GM19468 (cell line): ENCODE data around the gene LRRC37B.
"Not testable (repeated sequence)": the region's sequence is repeated elsewhere in the genome, so short reads cannot be mapped to it uniquely, and the experiment has no call there.

Experiments used
- ATAC-seq: cut with Tn5 transposase; IDR thresholded peaks from one replicate; pipeline ENCODE4 v1.9.1; 2021; ENCODE audit warnings: mild to moderate bottlenecking, moderate library complexity, moderate number of reproducible peaks; ENCODE audit not compliant: unreplicated experiment; ENCODE audit errors: extremely low read depth

LRRC37B gene

GRCh38 chr17:32040246-32040645, 33.1 kb downstream of the LRRC37B start:
- not testable (repeated sequence) for ATAC-seq

DNA sequence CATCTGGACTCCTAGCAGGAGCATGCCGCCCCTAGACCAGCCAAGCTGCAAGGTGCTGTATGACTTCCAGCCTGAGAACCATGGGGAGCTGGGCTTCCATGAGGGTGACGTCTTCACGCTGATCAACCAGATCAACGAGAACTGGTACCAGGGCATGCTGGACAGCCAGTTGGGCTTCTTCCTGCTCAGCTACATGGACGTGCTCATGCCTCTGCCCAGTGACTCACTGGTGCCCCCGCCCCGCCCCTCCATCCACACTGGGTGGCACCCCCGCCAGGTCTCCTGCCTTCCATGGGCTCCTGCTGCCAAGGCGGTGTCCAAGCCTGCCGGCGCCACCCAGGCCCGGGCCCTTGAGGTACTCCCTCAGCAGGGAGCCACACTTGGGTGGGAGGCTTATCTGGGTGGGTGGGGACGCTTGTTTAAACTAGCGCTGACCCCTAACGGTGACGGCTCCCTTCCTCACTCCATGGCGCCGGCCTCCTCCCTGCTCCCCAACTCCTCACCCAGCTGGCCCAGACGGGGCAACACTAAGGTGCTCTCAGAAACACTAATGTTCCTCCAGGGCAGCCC, 34.2 kb downstream of the LRRC37B start:
- ATAC-seq, result not testable (repeated sequence)

GRCh38 chr17:32042266-32042665, 35.1 kb downstream of the LRRC37B start:
- not testable (repeated sequence) for ATAC-seq

- ATAC-seq, result not testable (repeated sequence)
Measured at GRCh38 chr17:32045611-32046010, 38.4 kb downstream of the LRRC37B start.

GRCh38 chr17:32047663-32048062, 40.5 kb downstream of the LRRC37B start:
- not testable (repeated sequence) for ATAC-seq

- ATAC-seq, result not testable (repeated sequence)
Measured at GRCh38 chr17:32054985-32055384, 47.8 kb downstream of the LRRC37B start.

GRCh38 chr17:32055425-32055824, 48.2 kb downstream of the LRRC37B start:
- not testable (repeated sequence) for ATAC-seq

DNA sequence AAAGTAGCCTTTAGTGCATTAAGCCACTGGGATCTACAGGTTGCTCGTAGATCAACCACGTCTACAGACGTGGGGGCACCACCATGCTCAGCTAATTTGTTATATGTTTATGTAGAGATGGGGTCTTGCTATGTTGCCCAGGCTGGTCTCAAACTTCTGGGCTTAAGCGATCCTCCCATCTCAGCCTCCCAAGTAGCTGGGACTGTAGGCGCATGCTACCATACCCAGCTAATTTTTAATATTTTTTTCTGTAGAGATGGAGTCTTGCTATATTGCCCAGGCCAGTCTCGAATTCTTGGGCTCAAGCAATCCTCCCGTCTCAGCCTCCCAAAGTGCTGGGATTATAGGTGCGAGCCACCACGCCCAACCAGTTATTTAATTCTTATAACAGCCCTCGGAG, 49.3 kb downstream of the LRRC37B start:
- not testable (repeated sequence) for ATAC-seq

DNA sequence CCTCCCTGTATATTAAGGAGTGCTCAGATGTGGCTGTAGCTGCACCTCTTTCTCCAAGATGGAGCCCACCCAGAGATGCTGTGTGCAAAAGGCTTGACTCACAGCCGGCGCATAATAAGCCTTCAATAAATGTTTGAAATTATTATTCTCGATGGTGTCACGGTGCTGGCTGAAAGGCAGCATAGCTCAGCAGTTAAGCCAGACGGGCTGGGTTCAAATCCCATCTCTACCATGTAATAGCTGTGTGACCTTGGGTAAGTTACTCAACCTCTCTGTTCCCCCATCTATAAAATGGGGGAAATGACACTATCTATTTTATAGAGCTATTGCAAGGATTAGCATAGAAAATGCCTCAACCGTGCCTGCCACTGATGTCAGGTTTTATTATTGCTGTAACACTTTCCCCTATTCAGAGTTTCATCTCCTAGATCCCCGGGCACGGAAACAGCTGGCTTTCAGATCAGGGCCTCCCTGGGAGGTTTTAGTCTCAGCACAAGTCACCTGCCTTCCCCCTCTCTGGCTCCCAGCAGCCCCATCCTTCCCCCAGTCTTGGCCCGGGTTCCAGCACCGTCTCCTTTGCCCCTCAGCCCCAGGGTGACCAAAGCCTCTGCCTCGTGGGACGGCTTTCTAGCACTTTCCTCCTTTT, 50.4 kb downstream of the LRRC37B start:
- ATAC-seq, result not testable (repeated sequence)

GRCh38 chr17:32060695-32061094, 53.5 kb downstream of the LRRC37B start:
- ATAC-seq, result not testable (repeated sequence)

DNA sequence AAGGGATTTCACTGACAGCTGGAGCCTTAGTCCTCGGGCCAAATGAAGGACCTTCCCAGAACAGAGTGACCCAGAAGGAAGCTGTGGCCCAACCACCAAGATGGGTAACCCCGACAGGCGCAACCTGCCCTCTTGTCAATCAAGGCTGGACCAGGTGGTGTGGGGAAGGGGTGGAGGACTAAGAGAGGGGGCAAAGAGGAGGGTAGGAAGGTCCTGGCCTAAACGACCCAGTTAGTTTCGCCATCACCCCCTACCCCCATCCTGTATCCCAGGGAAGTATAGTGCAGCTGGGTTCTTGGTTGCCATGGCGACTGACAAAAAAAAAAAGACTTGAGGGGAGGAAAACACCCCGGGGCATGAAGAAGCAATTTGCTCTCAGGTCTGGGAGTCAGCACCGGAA, 54.7 kb downstream of the LRRC37B start:
- not testable (repeated sequence) for ATAC-seq

- not testable (repeated sequence) for ATAC-seq
Measured at GRCh38 chr17:32064091-32064490, 56.9 kb downstream of the LRRC37B start.

DNA sequence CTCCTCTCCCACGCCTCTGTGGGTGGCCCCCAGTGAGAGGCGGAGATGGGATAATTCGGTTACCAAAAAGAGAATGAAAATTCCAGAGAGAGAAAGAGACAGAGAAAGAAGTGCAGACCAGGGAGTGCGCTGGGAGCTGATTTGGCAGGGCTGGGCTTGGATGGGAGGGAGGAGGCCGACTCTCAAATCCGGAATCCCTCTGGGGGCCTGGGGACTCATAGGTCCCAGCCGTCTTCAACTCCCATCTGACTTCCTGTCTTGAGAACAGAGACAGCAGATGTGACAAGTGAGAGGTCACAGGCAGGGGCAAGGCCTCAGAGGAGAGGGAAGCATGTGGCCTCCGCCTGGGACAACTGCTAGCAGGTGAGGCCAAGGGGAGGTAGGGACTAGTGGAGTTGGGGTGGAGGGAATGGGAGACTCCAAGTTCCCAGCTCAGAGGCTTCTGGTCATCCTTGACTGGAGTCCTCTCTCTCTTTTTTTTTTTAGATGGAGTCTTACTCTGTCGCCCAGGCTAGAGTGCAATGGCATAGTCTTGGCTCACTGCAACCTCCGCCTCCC, 59.0 kb downstream of the LRRC37B start:
- ATAC-seq, result not testable (repeated sequence)

DNA sequence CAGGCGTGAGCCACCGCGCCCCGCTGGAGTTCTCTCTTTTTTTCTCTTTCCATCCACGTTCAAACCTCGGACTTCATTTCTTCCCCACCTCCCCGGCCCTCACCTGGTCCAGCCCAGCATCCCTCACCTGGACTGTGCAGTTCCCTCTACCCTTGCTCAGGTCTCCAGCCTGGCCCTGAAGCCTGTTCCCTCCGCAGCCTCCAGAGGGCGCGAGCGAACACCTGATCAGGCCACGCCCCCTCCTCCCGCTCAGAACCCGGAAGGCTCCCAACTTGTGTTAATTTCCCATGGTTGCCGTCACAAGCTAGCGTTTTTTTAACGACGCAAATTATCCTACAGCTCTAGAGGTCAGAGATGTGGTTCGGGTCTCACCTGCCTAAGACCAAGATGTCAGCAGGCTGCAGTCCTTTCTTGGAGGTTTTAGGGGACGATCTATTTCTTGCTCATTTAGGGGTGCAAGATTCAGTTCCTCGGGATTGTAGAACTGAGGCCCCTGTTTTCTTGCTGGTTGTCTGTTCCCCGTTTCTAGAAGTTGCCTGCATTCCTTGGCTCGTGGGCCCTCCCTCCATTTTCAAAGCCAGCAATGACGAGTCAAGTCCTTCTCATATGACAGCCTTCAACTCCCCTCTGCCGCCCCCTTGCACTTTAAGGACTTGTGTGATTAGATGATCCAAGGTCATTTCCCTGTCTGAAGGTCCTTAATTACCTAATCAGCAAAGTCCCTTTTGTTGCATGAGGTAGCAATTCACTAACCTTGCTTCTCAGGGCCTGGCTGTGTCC, 59.9 kb downstream of the LRRC37B start:
- not testable (repeated sequence) for ATAC-seq

- ATAC-seq, result not testable (repeated sequence)
Measured at GRCh38 chr17:32069067-32069466, 61.9 kb downstream of the LRRC37B start.

DNA sequence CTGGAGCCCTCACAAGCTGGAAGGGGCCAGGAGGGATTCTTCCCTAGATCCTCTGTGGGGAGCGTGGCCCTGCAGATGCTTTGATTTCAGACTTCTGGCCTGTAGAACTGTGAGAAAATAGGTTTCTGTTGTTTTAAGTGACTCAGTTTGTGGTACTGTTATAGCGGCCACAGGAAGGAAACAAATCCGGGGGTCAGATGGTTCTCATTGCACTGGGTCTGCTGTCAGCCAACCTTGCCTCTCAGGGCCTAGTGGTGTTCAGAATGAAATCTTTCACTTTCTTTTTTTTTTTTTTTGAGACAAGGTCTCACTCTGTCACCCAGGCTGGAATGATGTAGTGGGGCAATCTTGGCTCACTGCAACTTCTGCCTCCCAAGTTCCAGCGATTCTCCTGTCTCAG, 64.8 kb downstream of the LRRC37B start:
- not testable (repeated sequence) for ATAC-seq

GRCh38 chr17:32073131-32073530, 65.9 kb downstream of the LRRC37B start:
- not testable (repeated sequence) for ATAC-seq

DNA sequence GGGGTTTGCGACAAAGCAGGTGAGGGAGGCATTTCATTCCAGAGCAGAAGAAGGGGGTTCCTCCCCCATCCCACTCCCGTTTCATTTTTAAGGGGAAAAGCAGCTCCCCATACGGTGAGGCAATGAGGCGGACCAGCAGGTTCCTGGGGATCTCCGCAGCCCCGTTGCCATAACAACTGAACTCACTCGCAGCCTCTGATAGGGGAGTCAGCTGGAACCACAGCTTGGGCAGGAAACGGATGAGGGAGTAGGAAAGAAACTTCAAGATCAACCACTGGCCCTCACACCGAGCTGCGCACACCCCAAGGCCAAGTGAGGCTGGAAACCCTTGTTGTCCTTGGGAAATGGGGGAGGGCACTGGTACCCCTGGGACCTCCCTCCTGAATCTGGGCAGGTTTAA, 72.6 kb downstream of the LRRC37B start:
- not testable (repeated sequence) for ATAC-seq

DNA sequence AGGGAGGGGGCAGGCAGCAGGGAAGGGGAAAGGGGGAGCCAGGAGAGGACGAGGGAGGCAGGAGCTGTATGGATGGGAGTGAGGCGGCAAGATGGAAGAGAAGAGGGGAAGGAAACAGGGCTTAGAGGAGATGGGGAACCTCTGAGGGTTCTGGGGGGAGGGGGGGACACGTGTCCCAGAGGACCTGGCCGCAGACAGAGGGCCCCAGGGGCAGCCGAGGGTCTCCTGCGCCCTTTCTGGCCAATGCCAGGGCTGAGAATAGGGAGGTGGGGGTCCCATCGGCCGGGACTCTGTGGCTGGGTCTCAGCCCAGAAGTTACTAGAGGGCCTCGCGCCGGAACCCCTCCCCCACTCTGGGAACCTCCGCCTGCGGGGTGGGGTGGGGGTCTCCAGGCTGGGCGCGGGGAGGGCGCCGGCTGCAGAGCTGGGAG, 76.4 kb downstream of the LRRC37B start:
- ATAC-seq, result not testable (repeated sequence)

- not testable (repeated sequence) for ATAC-seq
Measured at GRCh38 chr17:32084003-32084941, 77.1 kb downstream of the LRRC37B start.
